ENCODE results near the gene SATB2. TPM values are rescaled to one million over a fixed set of nuclear protein-coding genes. Genes with fewer than 3 reads are reported as not detected.

The SATB2 gene
- total RNA-seq, 1 donor from 2014 or later, result 20.8 TPM

DNA sequence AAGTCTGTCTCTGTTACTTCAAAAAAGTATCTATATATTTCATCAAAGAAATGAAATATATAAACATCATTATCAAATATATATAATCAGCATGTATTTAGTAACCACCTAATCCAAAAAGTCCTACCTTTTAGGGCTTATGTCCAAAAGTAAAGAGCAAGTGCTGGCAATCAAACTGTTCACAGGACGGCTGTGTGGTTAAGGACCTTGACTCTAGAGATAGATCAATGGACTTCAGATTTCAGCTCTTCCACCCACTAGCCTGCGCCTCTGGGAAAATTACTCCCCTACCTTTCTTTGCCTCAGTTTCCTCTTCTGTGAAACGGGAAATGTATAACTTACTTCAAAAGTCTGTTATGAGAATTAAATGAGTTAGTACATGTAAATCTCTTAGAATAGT, 29.4 kb downstream of the SATB2 start:
- no peak overlapping the region for H3K4me3 Mint-ChIP-seq (ENCODE audit: unreplicated experiment)

GRCh38 chr2:199424160-199424559, 33.6 kb downstream of the SATB2 start:
- TF ChIP-seq CTCF (IDR thresholded peaks at IDR 0.05; ENCODE audit: partially characterized antibody, unreplicated experiment), result no peak

More for the DNA sequence above, 29.4 kb downstream of the SATB2 start:
- no peaks in the 10 kb centered on the region for H3K9me3 Mint-ChIP-seq (ENCODE audit: unreplicated experiment)
- peaks cover 11% of the 10 kb centered on the region for H3K4me1 Mint-ChIP-seq (ENCODE audit: low read depth, unreplicated experiment)
- no peak overlapping the region for H3K27ac Mint-ChIP-seq (ENCODE audit: unreplicated experiment)
- H3K27me3 Mint-ChIP-seq (ENCODE audit: unreplicated experiment), result peaks cover 6% of the 10 kb centered on the region
- H3K36me3 Mint-ChIP-seq (ENCODE audit: unreplicated experiment), result no peaks in the 10 kb centered on the region
- DNase-seq, result no peak
- TF ChIP-seq CTCF (IDR thresholded peaks at IDR 0.05; ENCODE audit: partially characterized antibody, unreplicated experiment), result no peak

GRCh38 chr2:199419428-199419827, 38.3 kb downstream of the SATB2 start:
- Mint-ChIP-seq H3K27ac (ENCODE audit: unreplicated experiment) (no peak overlapping the region), H3K4me1 (ENCODE audit: low read depth, unreplicated experiment) (peaks cover 5% of the 10 kb centered on the region), H3K36me3 (ENCODE audit: unreplicated experiment) (no peaks in the 10 kb centered on the region), H3K9me3 (ENCODE audit: unreplicated experiment) (no peaks in the 10 kb centered on the region), H3K27me3 (ENCODE audit: unreplicated experiment) (no peaks in the 10 kb centered on the region), H3K4me3 (ENCODE audit: unreplicated experiment) (no peak overlapping the region)
- no peak for TF ChIP-seq CTCF (IDR thresholded peaks at IDR 0.05; ENCODE audit: partially characterized antibody, unreplicated experiment)
- DNase-seq, result no peak

More at GRCh38 chr2:199424160-199424559, 33.6 kb downstream of the SATB2 start:
- peaks cover 1% of the 10 kb centered on the region for H3K27me3 Mint-ChIP-seq (ENCODE audit: unreplicated experiment)
- no peaks in the 10 kb centered on the region for H3K9me3 Mint-ChIP-seq (ENCODE audit: unreplicated experiment)
- no peak for DNase-seq
- H3K4me1 Mint-ChIP-seq (ENCODE audit: low read depth, unreplicated experiment), result no peaks in the 10 kb centered on the region
- H3K4me3 Mint-ChIP-seq (ENCODE audit: unreplicated experiment), result no peak overlapping the region
- H3K27ac Mint-ChIP-seq (ENCODE audit: unreplicated experiment), result no peak overlapping the region
- no peaks in the 10 kb centered on the region for H3K36me3 Mint-ChIP-seq (ENCODE audit: unreplicated experiment)

DNA sequence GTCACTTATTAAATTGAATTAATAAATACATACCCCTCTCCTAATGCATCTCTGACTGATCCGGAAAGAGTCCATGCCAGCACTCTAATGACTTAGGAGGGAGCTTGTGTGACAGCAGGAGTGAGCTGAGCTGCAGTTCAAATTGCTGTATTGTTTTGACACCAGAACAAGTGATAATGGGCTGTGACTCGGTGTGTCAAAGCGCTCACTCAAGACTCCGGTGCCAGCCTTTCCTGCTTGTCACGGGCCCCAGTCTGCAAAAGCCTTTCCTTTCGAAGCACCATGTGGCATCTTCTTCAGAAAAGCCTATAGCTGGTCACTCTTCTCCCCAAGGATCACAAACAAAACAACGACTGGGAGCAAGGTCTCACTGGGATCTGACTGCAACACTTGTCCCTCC, 43.3 kb downstream of the SATB2 start:
- no peaks in the 10 kb centered on the region for H3K36me3 Mint-ChIP-seq (ENCODE audit: unreplicated experiment)
- DNase-seq, result no peak
- H3K27ac Mint-ChIP-seq (ENCODE audit: unreplicated experiment), result no peak overlapping the region
- peaks cover 5% of the 10 kb centered on the region for H3K4me1 Mint-ChIP-seq (ENCODE audit: low read depth, unreplicated experiment)
- TF ChIP-seq CTCF (IDR thresholded peaks at IDR 0.05; ENCODE audit: partially characterized antibody, unreplicated experiment), result no peak
- no peaks in the 10 kb centered on the region for H3K9me3 Mint-ChIP-seq (ENCODE audit: unreplicated experiment)
- no peaks in the 10 kb centered on the region for H3K27me3 Mint-ChIP-seq (ENCODE audit: unreplicated experiment)
- H3K4me3 Mint-ChIP-seq (ENCODE audit: unreplicated experiment), result no peak overlapping the region

DNA sequence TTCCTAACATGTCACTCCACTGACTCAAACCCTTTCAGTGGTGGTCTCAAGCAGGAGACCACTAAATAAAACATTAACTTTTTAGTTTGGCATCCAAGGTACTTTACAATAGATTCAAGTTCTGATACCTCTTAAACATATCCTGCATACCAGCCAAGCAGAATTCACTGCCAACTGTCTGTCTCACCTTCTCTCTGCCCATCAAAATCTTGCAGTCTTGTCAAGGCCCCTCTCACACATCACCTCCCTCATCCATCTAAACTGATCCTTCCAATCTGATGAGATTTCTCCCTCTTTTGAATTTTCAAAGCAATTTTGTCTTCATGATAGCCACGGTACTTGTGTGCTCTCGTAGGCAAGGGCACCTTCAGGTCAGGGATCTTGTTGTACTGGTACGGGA, 43.7 kb downstream of the SATB2 start:
- Mint-ChIP-seq H3K4me1 (ENCODE audit: low read depth, unreplicated experiment) (peaks cover 5% of the 10 kb centered on the region), H3K9me3 (ENCODE audit: unreplicated experiment) (no peaks in the 10 kb centered on the region), H3K36me3 (ENCODE audit: unreplicated experiment) (no peaks in the 10 kb centered on the region), H3K27ac (ENCODE audit: unreplicated experiment) (no peak overlapping the region), H3K27me3 (ENCODE audit: unreplicated experiment) (no peaks in the 10 kb centered on the region), H3K4me3 (ENCODE audit: unreplicated experiment) (no peak overlapping the region)
- no peak for TF ChIP-seq CTCF (IDR thresholded peaks at IDR 0.05; ENCODE audit: partially characterized antibody, unreplicated experiment)
- no peak for DNase-seq
